ENCODE data around the gene CACNA1C.

GRCh38 chr12:2732290-2732689 is 679.5 kb downstream of the CACNA1C start:
- TF ChIP-seq CTCF (IDR thresholded peaks at IDR 0.05) = no peak
- TF ChIP-seq POLR2A (IDR thresholded peaks at IDR 0.05) = no peak
